ENCODE measurements around the gene SLC25A22.

Gene SLC25A22

DNA sequence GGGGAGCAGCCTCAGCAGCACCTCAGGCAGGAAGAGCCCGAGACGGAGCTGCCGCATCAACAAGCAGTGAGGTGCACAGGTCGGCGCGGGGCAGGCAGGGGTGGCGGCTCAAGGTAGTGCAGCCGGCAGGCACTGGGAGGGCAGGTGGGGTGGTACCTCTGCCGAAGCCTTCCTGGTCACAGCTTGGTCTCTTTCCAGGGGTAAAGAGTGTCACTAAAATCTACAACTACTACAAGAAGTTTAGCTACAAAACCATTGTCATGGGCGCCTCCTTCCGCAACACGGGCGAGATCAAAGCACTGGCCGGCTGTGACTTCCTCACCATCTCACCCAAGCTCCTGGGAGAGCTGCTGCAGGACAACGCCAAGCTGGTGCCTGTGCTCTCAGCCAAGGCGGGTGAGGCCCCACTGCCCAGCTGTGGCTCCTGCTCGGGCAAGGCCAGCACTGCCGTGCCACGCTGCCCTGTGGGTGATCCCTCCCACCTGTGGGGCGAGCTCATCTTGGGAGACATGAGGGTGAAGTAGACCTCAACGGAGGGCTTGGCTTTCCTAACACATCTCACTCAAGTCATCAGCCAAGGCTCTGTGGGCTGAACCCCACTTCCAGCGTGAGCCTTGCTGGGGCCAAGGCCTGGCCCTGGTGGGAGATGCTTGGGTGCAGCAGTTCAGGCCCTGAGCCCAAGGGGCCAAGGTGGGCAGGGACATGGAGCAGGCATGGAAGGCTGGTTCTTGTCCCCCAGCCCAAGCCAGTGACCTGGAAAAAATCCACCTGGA is 34.3 kb downstream of the SLC25A22 start:
- intact Hi-C loops (cut with DNase I): loop anchor here (5.0 to 10.0 kb wide), 2 partner anchors 36 to 99 kb away; no protein-coding TSS in a partner anchor
- no peak for DNase-seq

DNA sequence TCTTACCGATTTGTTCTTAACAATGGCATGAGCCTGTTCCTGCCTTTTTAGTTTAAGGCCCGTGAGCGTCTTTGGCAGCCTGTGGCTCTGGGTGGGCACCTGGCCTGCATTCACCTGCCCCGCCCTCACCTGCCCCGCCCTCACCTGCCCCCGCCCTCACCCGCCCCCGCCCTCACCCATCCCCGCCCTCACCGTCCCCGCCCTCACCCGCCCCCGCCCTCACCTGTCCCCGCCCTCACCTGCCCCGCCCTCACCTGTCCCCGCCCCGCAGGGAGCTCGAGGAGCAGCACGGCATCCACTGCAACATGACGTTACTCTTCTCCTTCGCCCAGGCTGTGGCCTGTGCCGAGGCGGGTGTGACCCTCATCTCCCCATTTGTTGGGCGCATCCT is 35.0 kb downstream of the SLC25A22 start:
- intact Hi-C loops (cut with DNase I): loop anchor here (5.0 to 10.0 kb wide), 2 partner anchors 36 to 98 kb away; no protein-coding TSS in a partner anchor
- no peak for DNase-seq

DNA sequence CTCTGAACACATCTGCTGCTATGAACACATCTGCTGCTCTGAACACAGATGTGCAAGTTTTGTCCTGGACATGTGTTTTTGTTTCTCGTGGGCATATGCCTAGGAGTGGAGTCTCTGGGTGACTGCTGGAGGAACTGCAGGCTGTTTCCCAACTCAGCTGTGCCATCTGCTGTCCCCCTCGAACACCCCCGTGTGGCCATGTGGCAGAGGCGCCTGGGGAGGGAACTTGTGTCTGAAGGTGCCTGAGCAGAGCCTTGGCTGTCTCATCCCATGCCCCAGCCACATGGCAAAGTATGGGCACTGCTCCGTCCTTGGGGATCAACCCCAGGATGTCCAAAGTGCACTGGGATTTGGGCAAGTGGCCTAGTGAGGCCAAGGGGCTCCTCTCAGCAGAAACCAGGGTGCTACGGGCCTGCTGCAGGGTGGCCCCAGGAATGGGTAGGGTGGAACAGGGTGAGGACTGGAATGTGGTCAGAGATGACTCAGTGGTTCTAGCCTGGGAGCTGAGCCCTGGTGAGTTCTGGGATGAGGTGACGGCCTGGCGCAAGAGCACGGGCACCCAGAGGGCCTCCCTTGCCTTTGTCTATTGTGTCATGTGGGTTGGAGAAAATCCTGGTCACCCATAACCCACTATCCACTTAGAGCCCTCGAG is 35.5 kb downstream of the SLC25A22 start:
- DNase-seq: peak in 9 of 10 donors; percentile 65 to 97 (median 81)
- intact Hi-C loops (cut with DNase I): loop anchor here (5.0 to 10.0 kb wide), 2 partner anchors 35 to 98 kb away; no protein-coding TSS in a partner anchor

DNA sequence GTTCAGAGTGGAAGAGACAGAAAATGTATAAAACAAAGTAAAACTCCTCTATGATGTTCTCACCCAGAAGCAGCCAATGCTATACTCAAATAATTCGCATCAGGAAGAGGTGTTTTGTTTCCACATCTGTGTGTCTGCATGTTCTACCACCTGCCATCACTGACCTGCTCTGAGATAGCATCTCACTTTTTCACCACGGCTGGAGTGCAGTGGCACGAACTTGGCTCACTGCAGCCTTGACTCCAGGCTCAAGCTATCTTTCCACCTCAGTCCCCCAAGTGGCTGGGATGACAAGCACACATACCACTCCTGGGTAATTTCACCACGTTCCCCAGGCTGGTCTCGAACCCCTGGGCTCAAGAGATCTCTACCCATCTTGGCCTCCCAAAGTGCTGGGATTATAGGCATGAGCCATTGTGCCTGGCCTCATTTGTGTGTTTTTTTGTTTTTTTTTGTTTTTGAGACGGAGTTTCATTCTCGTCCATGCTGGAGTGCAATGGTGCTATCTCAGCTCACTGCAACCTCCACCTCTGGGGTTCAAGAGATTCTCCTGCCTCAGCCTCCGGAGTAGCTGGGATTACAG is 36.5 kb downstream of the SLC25A22 start:
- intact Hi-C loops (cut with DNase I): loop anchor here (5.0 to 10.0 kb wide), 2 partner anchors 34 to 97 kb away; no protein-coding TSS in a partner anchor
- DNase-seq: no peak

DNA sequence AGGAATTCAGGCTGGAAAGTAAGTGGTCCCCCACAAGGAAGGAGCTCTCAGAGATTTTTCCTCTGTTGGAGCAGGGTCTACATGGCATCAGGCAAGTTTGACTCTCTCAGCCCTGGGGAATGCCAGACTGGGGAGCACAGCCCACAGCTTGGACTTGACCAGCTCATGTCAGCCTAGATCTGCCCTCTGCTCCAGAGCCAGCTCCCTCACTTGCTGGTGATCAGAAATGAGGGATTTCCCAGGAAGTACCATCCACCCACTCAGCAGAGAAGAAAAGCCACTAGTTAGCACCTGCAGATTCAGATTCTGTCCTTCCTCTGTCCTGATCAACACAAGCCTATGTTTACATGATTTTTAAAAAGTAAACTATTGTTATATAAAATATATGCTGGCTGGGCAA is 37.8 kb downstream of the SLC25A22 start:
- intact Hi-C loops (cut with DNase I): loop anchor here (5.0 to 10.0 kb wide), 2 partner anchors 33 to 95 kb away; no protein-coding TSS in a partner anchor
- DNase-seq: no peak

DNA sequence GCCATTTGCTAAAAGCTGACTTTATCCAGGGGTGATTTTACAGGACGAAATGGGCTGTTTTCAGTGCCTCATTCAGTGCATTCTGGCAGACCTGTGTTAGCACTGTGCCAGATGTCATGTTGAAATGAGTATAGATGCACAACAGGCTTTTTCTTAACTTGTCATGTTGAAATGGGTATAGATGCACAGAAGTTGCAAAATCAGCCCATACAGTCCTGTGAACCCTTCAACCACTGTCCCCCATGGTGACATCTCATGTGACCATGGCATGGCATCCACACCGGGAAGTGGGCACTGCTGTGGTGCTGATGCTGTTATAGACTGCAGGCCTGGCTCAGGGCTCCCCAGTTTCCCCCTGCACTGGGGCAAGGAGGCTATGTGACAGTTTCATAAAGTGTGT is 48.4 kb downstream of the SLC25A22 start:
- no peak for DNase-seq
- intact Hi-C loops (cut with DNase I): no loop called here

DNA sequence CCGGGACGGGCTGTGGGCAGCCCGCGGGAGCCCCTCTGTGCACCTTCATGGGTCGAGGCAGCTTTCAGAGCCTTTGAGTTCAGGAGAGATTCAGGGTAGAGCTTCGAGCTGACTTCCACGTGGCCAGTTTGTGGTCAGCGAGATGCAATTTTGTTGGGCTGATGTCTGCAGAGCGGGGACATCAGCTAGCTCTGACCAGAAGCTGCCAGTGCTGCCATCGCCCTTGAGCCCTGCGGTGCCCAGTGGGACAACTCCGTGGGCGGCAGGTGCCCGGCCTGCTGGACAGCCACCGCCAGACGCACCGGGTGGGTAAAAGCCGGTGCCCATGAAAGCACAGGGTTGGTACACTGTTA is 50.1 kb downstream of the SLC25A22 start:
- DNase-seq: peak in 2 of 10 donors; percentile 40 to 86
- intact Hi-C loops (cut with DNase I): no loop called here

DNA sequence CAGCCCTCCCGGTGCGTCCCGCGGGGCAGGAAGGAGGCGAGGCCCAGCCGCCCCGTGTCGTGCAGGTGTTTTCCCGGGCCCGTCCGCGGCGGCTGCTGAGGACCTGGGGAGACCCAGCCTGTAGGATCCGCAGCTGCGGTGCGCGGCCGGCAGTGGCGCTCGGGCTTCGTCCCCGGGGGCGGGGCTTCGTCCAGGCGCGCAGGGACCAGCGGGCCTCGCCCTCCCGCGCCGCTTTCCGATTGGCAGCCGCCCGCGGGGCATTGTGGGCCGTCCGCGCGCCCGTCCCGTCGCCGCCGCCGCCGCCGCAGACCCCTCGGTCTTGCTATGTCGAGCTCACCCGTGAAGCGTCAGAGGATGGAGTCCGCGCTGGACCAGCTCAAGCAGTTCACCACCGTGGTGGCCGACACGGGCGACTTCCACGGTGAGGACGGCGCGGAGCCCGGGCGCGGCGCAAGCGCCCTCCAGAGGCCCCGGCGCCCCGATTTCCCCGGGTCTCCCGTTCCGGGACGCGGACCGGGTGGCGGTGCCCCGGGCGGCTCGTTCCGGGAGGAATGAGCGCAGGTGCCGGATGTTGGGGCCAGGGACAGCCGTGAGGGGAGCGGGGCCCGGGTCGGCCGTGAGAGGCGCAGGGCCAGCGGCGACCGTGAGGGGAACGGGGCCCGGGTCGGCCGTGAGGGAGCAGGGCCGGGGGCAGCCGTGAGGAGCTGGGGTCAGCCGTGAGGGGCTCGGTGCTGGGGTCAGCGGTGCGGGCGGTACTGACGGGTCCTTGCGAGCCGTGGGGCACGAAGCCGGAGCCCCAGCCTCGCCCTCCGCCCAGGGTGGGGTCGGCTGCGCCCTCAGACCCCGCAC is 50.7 kb downstream of the SLC25A22 start, which contains the start of gene TALDO1:
Gene TALDO1 (plus strand): TSS at position 307 of the 849 bp plus-strand sequence. CDS start 18 bp downstream, at position 325.
- intact Hi-C loops (cut with DNase I): no loop called here
- DNase-seq: peak; percentile 88 to 99 (median 94)

DNA sequence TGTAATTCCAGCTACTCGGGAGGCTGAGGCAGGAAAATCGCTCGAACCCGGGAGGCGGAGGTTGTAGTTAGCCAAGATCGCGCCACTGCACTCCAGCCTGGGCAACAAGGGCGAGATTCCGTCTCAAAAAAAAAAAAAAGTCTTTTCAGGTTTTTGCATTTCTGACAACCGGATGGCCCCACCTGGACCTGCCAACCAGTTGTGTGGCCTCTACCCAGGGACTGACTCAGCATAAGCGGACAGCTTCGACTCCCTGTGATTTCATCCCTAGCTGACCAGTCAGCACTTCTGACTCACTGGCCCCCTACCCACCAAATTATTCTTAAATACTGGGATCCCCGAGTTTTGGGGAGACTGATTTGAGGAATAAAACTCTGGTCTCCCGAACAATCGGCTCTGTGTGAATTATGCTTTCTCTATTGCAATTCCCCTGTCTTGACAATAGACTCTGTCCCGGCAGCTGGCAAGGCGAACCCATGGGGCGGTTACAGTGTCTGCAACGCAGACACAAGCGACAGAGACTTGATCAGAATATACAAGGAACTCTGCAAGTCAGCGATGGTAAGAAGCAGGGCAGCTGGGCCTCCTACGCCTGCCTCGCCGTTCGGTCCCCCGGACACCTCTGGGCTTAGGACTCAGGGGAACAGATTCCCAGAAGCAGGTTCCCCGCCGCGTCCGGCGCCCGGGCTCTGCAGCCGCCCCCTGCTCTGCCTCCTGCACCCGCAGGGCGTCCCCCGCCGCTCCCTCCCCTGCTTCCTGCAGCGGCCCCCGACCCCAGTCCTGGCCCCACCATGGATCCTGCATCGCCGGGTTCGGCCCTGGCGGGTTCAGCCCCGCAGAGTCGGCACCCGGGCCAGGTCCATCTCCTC is 51.6 kb downstream of the SLC25A22 start:
- DNase-seq: peak in 9 of 10 donors; percentile 51 to 94 (median 63)
- intact Hi-C loops (cut with DNase I): no loop called here

DNA sequence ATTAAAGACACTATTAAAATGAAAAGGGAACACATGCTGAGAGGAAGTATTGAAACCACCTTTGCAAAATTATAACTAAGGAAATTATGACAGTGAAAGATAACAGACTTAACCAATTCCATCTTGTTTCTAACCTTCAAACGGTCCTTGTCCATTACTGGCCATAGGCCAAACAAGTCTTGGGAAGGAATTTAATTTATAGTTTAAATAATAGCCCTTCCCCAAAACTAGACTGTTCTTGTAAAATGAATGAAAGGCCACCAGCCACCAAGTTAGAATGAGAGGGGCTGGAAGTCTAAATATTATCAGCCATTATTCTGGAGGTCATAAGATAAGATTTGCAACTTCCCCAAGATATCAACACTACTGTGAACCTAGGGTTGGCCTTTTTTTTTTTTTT is 52.7 kb downstream of the SLC25A22 start:
- intact Hi-C loops (cut with DNase I): no loop called here
- DNase-seq: no peak

DNA sequence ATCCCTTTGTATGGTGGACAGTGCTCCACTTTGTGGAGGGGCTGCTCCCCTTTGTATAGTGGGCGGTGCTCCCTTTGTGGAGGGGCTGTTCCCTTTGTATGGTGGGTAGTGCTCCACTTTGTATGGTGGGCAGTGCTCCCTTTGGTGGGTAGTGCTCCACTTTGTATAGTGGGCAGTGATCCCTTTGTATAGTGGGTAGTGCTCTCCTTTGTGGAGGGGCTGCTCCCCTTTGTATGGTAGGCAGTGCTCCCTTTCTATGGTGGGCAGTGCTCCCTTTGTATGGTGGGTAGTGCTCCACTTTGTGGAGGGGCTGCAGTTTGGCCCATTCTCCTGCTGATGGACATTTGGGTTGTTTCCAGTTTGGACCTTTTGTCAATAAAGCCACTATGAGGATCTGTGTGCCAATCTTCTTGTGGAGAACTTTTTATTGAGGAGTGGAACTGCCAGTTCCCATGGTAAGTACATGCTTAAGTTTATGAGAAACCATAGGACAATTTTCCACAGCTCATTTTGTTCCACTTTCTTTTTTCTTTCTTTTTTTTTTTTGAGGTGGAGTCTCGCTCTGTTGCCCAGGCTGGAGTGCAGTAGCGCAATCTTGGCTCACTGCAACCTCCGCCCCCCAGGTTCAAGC is 55.4 kb downstream of the SLC25A22 start:
- intact Hi-C loops (cut with DNase I): no loop called here
- DNase-seq: no peak

DNA sequence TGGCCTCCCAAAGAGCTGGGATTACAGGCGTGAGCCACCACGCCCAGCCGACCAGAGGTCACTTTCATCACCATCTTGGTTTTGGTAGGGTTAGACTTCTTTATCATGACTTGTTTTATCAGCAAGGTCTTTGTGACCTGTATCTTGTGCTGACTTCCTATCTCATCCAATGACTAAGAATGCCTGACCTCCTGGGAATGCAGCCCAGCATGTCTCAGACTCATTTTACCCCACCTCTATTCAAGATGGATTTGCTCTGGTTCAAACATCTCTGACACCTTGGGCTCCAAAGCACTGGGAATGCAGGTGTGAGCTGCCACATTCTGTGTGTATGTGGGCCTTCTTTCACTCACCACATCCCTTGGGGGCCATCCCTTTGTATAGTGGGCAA is 55.9 kb downstream of the SLC25A22 start:
- intact Hi-C loops (cut with DNase I): no loop called here
- no peak for DNase-seq

Measured in posterior cingulate gyrus (tissue), 11 donors.